Loucy (cell line): ENCODE data around the gene HIKESHI.

Source experiments
- CTCF ChIP-seq: fragments of 200-600 bp; sonication (generic); conservative IDR thresholded peaks from 2 replicates; pipeline ENCODE4 v1.5.1; 2014; ENCODE audit warnings: mild to moderate bottlenecking, antibody characterized with exemption, low read length
- EZH2phosphoT487 ChIP-seq: fragments of 200-600 bp; IDR thresholded peaks from 2 replicates; pipeline ENCODE4 v1.6.1; 2018; ENCODE audit warnings: antibody characterized with exemption, mild to moderate bottlenecking, moderate library complexity, borderline replicate concordance

GRCh38 chr11:86265194-86265593 lies 36.8 kb upstream of the HIKESHI start:
- no peak for TF ChIP-seq CTCF
- TF ChIP-seq EZH2phosphoT487: no peak
